Stimulated activated naive B cell treated with anti-CD40 and anti-IgM and Interleukin-4, amounts not matched to agents 10 μg/mL and 1 μg/mL and 100 μg/mL, for 72 hours (primary cell): Measurements from ENCODE around the gene BTG1.
A peak's percentile ranks its signal among the peaks of the same experiment; 100 is the strongest.

Experiments used
- ATAC-seq, 2 donors: fragments of 150-1000 bp; cut with Tn5 transposase; replicated peaks; 2 replicates each; pipeline ENCODE4 v1.10.0; 2021; ENCODE audit warnings: moderate library complexity in 1 of 2
- DNase-seq: peaks from one replicate; pipeline ENCODE4 v3.0.0; 2021
- H3K27ac Mint-ChIP-seq: one replicate; pipeline ENCODE4 v1.8.0; 2022; ENCODE audit warnings: mild to moderate bottlenecking, mixed read lengths
- H3K27me3 Mint-ChIP-seq, 2 donors: one replicate each; pipeline ENCODE4 v1.8.0; 2022; ENCODE audit warnings: mixed read lengths in 2 of 2
- H3K36me3 Mint-ChIP-seq, 2 donors: one replicate each; pipeline ENCODE4 v1.8.0; 2022; ENCODE audit warnings: mixed read lengths in 2 of 2, mild to moderate bottlenecking in 1 of 2
- H3K4me1 Mint-ChIP-seq, 2 donors: one replicate each; pipeline ENCODE4 v1.8.0; 2022; ENCODE audit warnings: mixed read lengths in 2 of 2, mild to moderate bottlenecking in 1 of 2
- H3K4me3 Mint-ChIP-seq, 2 donors: one replicate each; pipeline ENCODE4 v1.8.0; 2022; ENCODE audit warnings: mild to moderate bottlenecking in 2 of 2, mixed read lengths in 2 of 2, moderate library complexity in 1 of 2
- H3K9me3 Mint-ChIP-seq, 2 donors: one replicate each; pipeline ENCODE4 v1.8.0; 2022; ENCODE audit warnings: mixed read lengths in 2 of 2, mild to moderate bottlenecking in 1 of 2

The BTG1 gene

DNA sequence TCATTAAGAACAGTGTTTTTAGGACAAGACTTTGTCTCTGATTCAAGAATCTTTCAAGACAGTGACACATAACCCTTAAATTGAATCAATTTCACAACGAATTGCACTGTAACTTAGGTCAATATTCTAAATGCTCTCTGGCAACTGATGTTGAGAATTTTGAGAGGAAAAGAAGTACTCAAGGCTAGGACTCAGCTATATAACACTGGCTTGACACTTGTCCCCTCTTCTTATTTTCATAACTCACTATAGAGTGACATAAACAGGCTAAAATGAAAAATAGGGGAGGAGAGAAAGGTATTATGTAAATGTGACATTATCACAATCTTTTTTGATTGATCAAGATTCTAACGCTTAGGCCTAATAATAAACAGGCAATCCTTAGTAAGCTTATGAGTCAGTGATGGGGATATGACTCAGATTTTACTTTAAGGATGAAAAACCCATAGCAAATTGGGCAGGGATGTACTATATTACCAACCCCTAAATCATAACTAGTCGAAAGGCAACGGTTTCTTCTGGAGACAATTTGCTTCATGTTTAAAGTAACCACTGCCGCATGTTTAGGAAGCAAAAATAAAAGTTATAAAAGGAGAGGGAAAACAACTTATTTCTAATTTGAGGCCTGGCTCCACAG, 10.9 kb downstream of the BTG1 start:
- H3K27ac Mint-ChIP-seq, result peak overlapping the region; percentile 63
- peaks cover 60 to 92% of the 10 kb centered on the region in 2 donors for H3K4me1 Mint-ChIP-seq
- H3K9me3 Mint-ChIP-seq, result no peaks in the 10 kb centered on the region
- H3K27me3 Mint-ChIP-seq, result no peaks in the 10 kb centered on the region
- ATAC-seq (peak; percentile 39 to 50), DNase-seq (no peak)
- H3K4me3 Mint-ChIP-seq, result peak overlapping the region; percentile 78 to 99
- H3K36me3 Mint-ChIP-seq, result peaks cover 62 to 76% of the 10 kb centered on the region in 2 donors

DNA sequence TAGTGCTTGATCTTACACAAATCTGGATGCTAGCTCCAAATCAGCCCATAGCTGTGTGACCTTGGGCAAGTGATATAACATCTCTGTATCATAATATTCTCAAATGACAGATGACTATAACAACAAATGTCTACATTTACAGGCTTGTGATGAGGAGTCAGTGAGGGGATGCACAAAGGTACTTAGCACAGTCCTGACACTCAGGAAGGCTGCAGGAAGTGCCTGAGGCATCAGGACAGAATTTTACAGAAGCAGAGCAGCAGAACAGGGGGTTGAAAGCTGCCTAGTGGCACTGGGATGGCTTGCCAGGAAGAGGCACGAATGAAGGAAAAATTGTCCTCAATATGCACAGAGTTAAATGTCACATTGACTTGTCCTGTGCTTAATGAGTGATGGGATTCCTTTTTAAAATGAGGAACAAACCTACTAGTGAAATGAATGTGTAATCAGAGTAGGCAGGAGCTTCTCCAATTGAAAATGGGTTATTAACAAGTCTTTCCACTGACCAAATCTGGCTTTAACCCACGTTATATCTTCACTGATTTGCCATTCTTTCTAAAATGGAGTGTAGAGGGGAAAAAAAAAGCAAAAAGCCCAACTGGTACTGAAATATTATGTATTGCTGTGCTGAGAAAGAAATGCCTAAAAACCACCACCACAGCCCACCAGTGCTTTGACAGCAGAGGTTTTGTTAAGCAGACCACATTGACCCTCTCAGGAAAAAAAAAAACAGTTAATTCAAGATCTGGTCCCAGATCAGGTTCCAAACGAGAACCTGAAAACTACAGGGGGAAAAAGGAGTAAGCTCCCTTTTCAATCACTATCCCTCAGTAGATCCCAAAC, 11.6 kb downstream of the BTG1 start:
- Mint-ChIP-seq H3K9me3 (no peaks in the 10 kb centered on the region), H3K4me3 (peak overlapping the region; percentile 78 to 99), H3K36me3 (peaks cover 65 to 78% of the 10 kb centered on the region in 2 donors), H3K27me3 (no peaks in the 10 kb centered on the region), H3K27ac (peak overlapping the region; percentile 63), H3K4me1 (peaks cover 61 to 95% of the 10 kb centered on the region in 2 donors)
- DNase-seq, result no peak
- ATAC-seq, result peak; percentile 69 to 71

DNA sequence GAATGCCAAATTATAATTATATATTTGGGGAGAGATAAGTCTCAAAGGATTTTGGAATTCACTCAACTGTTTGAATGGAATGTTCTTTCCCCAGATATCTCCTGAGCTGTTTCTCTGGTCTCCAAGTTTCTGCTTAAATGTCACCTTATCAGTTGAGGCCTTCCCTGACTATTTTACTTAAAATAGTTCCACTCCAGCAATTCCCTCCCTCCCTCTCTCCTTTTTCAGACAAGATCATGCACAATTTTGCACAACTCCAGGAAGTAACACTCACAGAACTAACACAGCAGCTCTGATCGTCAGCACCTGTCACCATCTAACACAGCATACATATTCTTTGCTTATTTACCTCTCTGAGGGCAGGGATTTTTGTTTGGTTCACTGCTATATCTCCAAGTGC, 12.5 kb downstream of the BTG1 start:
- no peak for DNase-seq
- no peaks in the 10 kb centered on the region for H3K27me3 Mint-ChIP-seq

DNA sequence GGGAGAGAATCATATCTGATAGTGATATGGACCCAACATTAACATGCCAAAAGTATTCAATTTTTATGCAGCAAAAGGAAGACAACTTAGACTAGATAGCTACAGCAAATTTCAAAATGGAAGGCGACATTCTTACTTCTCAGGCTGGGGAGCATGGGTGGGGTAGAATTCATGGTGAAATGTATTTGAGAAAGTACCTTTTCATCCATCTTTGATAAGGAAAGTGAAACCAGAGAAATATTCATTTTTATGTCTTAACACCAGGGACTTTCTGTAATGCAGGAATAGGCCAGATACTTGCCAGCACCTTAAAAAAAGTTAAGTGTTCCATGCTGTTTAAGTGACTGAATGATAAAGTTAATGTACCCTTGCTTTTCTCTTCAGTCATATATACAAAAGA, 13.4 kb downstream of the BTG1 start:
- Mint-ChIP-seq H3K36me3 (peaks cover 60 to 77% of the 10 kb centered on the region in 2 donors), H3K4me3 (peak overlapping the region; percentile 50 to 52), H3K27ac (peak overlapping the region; percentile 82), H3K27me3 (no peaks in the 10 kb centered on the region), H3K9me3 (no peaks in the 10 kb centered on the region), H3K4me1 (peaks cover 60 to 92% of the 10 kb centered on the region in 2 donors)
- ATAC-seq (no peak), DNase-seq (no peak)

More for the DNA sequence above, 12.5 kb downstream of the BTG1 start:
- Mint-ChIP-seq H3K4me3 (peak overlapping the region; percentile 55 to 69), H3K4me1 (peaks cover 62 to 94% of the 10 kb centered on the region in 2 donors), H3K36me3 (peaks cover 62 to 77% of the 10 kb centered on the region in 2 donors), H3K9me3 (no peaks in the 10 kb centered on the region), H3K27ac (peak overlapping the region; percentile 31)
- peak in 1 of 2 donors; percentile 15 for ATAC-seq

DNA sequence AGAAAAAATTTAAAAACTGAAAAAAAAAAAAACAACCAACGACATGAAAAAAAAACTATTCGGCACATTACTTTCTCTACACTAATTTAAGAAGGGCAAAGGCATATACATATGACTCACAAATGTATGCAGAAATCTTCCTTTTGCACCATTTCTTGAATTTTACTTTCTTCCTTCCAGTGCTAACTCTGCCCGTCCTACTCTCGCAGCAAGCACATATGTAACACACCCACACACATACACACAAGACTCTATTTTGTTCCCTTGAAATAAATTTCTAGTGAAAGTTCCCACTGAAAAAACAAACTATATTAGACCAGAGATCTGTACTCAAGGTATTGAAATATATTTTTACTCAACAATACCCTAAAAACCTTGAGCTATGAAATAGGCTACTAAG, 14.6 kb downstream of the BTG1 start:
- no peaks in the 10 kb centered on the region for H3K27me3 Mint-ChIP-seq
- ATAC-seq (no peak), DNase-seq (no peak)
- H3K27ac Mint-ChIP-seq, result peak overlapping the region; percentile 48
- no peaks in the 10 kb centered on the region for H3K9me3 Mint-ChIP-seq
- peak overlapping the region; percentile 34 to 52 for H3K4me3 Mint-ChIP-seq
- H3K36me3 Mint-ChIP-seq, result peaks cover 51 to 74% of the 10 kb centered on the region in 2 donors
- H3K4me1 Mint-ChIP-seq, result peaks cover 54 to 91% of the 10 kb centered on the region in 2 donors

DNA sequence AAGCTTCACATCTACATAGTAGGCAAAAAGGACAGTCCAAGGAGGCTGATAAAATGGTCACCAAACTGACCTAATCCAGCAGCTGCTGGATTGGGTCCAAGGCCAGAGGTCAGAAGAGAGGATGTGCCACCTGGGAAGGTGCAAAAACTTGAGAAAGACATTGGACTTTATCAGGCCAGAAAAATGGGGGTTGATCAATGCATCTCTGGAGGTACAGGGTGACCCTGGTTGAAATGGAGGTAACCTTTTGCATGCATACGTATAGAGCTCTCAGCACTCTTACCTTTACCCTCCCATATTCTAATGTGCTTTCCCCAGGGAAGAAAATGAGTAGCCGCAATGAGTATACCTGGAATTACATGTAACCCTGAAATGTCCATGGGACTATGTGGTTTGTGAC, 16.0 kb downstream of the BTG1 start:
- Mint-ChIP-seq H3K4me1 (peaks cover 54 to 91% of the 10 kb centered on the region in 2 donors), H3K4me3 (no peak overlapping the region), H3K27me3 (no peaks in the 10 kb centered on the region), H3K27ac (peak overlapping the region; percentile 47), H3K36me3 (peaks cover 47 to 74% of the 10 kb centered on the region in 2 donors), H3K9me3 (no peaks in the 10 kb centered on the region)
- no peak for DNase-seq
- no peak for ATAC-seq

DNA sequence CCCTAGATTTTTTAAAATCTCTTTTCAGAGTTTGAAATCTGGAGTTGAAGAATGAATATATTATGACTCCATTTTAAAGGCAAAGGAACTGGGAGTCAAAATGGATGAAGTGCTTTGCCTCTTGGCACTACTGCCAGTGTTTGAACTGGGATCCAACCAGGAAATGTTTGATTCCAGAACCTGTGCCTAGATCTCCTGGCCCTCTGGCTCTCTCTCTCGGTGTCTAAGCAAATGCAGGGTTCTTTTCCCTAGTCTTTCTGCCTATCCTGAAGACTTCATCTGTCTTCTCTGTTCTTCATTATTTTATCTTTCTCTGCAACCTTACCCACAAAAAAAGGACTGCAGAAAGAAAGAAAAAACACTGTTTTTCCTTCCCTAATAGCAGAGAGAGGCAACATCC, 17.0 kb downstream of the BTG1 start:
- Mint-ChIP-seq H3K9me3 (no peaks in the 10 kb centered on the region), H3K4me1 (peaks cover 52 to 91% of the 10 kb centered on the region in 2 donors), H3K4me3 (no peak overlapping the region), H3K36me3 (peaks cover 46 to 70% of the 10 kb centered on the region in 2 donors), H3K27me3 (no peaks in the 10 kb centered on the region), H3K27ac (no peak overlapping the region)
- no peak for ATAC-seq
- no peak for DNase-seq

DNA sequence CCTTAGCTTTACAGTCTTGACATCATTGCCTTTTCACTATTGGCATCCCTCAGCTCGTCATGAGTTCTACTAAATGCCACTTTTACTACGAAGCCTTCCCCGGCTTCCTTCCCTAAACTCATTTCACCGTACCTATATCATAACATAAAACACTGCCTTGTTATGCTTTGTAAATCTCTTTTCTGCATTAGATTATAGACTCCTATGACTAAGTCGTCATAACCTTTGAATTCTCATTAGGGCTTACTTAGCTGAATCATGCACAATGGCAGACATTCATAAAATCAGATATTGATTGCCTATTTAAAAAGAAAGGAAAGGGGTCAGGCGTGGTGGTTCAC, 21.0 kb downstream of the BTG1 start:
- Mint-ChIP-seq H3K4me3 (peak overlapping the region; percentile 27 to 61), H3K27me3 (no peaks in the 10 kb centered on the region), H3K27ac (peak overlapping the region; percentile 89), H3K4me1 (peaks cover 39 to 72% of the 10 kb centered on the region in 2 donors), H3K9me3 (peaks cover 6 to 9% of the 10 kb centered on the region in 2 donors), H3K36me3 (peaks cover 42 to 77% of the 10 kb centered on the region in 2 donors)
- ATAC-seq (peak; percentile 39 to 48), DNase-seq (no peak)

DNA sequence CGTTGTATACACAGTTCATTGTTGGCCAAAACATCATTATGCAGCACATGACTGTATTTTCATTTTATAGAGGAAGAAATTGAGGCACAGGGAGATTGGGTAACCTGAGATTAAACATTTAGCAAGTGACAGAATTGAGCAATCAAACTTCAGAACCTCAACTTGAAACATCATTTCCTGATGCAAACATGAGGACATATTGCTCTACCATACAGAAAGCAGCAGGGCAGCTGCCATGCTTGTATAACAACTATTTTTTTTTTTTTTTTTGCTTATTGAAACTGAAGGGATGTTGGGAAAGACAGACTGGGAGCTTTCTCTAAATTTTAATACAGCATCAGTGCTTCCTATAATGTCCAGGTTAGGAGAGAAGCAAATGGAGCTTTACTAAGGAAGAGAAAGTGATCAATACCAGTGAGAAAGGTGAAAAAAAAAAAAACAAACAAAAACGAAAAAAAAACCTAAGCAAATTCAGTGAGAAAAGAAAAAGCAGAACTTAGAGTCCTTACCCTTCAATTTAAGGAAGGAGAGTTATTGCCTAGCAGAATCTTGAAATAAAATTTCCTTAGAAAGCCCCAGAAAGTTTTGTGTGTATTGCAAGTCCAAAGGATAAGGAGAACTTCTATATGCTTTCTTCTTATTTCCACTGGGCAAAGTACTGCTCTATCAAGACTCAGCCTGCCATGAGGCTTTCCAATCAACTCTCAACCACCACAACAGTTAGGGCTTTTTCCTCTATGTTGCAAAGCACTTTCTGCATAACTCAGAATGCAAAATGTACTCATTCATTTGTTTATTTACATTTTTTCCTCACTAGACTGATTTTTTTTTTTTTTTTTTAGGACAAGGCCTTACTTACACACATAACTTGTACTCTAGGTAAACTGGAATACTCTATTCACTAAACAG, 21.6 kb downstream of the BTG1 start:
- Mint-ChIP-seq H3K9me3 (peaks cover 8 to 11% of the 10 kb centered on the region in 2 donors), H3K27me3 (no peaks in the 10 kb centered on the region), H3K27ac (peak overlapping the region; percentile 89), H3K36me3 (peaks cover 44 to 78% of the 10 kb centered on the region in 2 donors), H3K4me3 (peak overlapping the region; percentile 27 to 61), H3K4me1 (peaks cover 36 to 71% of the 10 kb centered on the region in 2 donors)
- ATAC-seq (peak; percentile 49 to 52), DNase-seq (no peak)

DNA sequence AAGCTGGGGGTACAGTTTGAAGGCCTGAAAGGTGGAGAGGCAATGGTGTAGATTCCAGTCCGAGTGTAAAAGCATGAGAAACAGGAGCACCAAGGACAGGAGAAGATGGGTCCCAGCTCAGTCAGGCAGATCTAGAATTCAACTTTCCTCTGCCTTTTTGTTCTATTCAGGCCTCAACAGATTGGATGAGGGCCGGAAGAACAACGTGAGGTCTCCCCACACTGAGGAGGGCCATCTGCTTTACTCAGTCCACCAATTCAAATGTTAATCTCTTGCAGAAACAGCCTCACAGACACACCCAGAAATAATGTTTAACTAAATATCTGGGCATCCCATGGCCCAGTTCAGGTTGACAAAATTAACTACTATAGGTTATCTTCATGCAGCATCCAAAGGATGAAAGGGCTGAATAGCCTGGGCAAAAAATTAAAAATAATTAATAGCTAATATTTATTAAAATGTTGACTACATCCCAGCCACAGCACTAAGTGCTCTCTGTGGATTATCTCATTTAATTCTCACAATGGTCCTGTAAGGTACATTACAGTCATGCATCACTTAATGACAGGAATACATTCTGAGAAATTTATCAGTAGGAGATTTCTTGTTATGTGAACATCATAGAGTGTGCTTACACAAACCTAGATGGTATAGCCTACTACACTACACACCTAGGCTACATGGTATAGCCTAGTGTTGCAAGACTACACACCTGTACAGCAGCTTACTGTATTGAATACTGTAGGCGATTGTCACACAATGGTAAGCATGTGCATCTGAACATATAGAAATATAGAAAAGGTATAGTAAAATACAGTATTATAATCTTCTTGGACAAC, 22.5 kb downstream of the BTG1 start:
- Mint-ChIP-seq H3K4me1 (peaks cover 34 to 69% of the 10 kb centered on the region in 2 donors), H3K27ac (no peak overlapping the region), H3K9me3 (peaks cover 8 to 12% of the 10 kb centered on the region in 2 donors), H3K36me3 (peaks cover 45 to 75% of the 10 kb centered on the region in 2 donors), H3K27me3 (no peaks in the 10 kb centered on the region), H3K4me3 (no peak overlapping the region)
- ATAC-seq (no peak), DNase-seq (no peak)

DNA sequence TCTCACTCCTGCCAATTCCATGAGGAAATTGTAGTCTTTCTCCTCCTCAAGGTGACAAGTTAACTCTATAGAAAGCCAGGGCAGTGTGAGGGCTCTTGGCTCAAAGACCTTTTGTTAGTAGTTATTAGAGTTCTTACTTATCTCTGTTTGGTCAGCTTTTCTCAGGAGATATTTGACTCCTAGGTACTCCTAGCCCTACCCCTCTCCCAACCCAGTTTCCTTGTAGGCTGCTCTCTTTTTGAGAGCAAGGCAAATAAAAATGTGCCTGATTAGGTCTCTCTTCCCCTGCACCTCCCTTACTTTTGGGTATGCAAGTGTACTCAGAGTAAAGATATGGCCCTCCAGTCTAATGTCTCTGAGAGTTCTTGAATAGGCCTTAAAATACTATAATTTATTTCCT, 23.8 kb downstream of the BTG1 start:
- Mint-ChIP-seq H3K27me3 (no peaks in the 10 kb centered on the region), H3K4me3 (no peak overlapping the region), H3K4me1 (peaks cover 27 to 59% of the 10 kb centered on the region in 2 donors), H3K36me3 (peaks cover 37 to 64% of the 10 kb centered on the region in 2 donors), H3K27ac (peak overlapping the region; percentile 60), H3K9me3 (peaks cover 8 to 12% of the 10 kb centered on the region in 2 donors)
- no peak for ATAC-seq
- no peak for DNase-seq

DNA sequence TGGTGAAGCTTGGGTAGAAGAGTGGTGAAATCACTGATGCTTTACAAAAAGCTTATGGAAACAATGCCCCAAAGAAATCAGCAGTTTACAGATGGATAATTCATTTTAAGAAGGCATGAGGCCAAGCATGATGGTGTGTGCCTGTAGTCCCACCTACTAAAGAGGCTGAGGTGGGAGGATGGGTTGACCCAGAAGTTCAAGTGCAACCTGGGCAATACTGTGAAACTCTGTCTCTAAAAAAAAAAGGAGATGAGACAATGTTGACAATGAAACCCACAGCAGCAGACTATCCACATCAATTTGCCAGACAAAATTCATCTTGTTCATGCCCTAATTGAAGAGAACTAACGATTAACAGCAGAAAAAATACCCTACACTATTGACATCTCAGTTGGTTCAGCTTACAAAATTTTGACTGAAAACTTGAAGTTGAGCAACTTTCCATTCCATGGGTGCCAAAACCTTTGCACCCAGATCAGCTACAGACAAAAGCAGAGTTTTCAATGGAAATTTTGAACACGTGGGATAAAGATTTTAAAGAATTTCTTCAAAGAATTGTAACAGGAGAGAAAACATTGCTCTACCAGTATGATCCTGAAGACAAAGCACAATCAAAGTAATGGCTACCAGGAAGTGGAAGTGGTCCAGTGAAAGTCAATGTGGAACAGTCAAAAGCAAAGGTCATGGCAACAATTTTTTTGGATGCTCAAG, 26.7 kb downstream of the BTG1 start:
- no peak overlapping the region for H3K4me3 Mint-ChIP-seq
- DNase-seq, result no peak
- H3K27me3 Mint-ChIP-seq, result no peaks in the 10 kb centered on the region
- ATAC-seq, result no peak
- H3K27ac Mint-ChIP-seq, result no peak overlapping the region
- peaks cover 8 to 12% of the 10 kb centered on the region in 2 donors for H3K9me3 Mint-ChIP-seq
- peaks cover 38 to 60% of the 10 kb centered on the region in 2 donors for H3K36me3 Mint-ChIP-seq
- peaks cover 18 to 46% of the 10 kb centered on the region in 2 donors for H3K4me1 Mint-ChIP-seq

DNA sequence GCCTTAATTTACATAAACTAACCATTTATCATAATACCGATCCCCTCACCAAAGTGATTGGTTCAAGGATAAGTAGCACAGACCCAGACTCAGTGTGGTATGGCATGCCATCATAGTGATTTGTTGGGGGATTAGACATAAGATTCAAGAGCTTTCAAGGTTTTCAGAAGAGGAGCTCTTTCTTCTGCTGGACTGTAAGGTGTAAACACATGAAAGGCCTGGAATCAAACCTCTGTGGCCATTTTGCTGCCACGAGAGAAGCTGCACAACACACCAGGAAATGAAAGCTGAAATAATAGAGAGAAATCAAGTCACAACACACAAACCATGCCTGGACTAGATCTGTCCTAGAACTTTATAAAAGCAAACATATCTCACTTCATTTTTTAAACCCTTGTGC, 30.8 kb downstream of the BTG1 start:
- peaks cover 32 to 52% of the 10 kb centered on the region in 2 donors for H3K36me3 Mint-ChIP-seq
- H3K4me1 Mint-ChIP-seq, result peaks cover 24 to 53% of the 10 kb centered on the region in 2 donors
- H3K9me3 Mint-ChIP-seq, result peaks cover 2 to 4% of the 10 kb centered on the region in 2 donors
- no peak overlapping the region for H3K4me3 Mint-ChIP-seq
- H3K27me3 Mint-ChIP-seq, result no peaks in the 10 kb centered on the region
- no peak for DNase-seq
- no peak for ATAC-seq
- H3K27ac Mint-ChIP-seq, result no peak overlapping the region
